NCI-H1417 (cell line): Measurements from ENCODE around the gene ADGRF5.

ENCODE experiments used
- DNase-seq, 3 experiments: peaks; one replicate each; lab custom pipeline; 2025; lab: John Stamatoyannopoulos, UW

ADGRF5 gene

DNA sequence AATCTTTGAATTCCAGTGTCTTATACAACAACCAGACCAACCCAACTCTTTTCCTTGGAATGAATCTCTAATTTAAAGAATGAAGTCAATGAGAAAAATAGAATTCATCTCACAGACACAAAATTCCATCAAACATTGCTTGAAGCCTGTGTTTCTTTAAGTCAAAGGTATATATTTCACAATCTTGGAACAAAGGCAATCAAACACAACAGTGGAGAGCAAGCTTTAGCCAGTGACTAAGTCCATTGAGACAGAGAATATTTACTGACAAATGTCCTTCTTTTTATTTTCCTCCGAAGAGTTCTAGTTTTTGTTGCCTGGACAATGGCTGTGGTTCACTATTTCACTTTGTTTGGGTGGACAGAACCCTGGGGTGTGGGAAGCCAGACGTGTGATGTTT, 92.8 kb downstream of the ADGRF5 start:
- DNase-seq: no peak

DNA sequence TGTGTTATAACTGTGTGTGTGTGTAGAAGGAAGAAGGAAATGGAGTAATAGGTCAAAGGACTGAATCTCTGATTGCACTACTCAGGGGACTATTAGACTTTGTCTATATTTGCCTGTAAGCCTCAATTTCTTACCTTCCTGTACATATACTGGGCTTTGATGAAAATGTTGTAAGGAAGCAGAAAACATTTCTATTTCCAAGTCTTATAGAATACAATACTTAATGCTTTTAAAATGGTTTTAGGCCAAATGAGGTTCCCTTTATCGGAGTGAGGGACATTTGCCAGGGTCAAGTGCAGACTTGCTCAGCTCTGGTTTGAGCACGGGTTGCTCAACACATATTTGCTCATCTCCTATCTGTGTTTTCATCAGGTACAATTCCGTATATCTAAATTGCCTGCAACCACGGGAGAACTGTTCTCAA, 100.3 kb downstream of the ADGRF5 start:
- DNase-seq: no peak

GRCh38 chr6:46819561-46819960, 102.2 kb downstream of the ADGRF5 start:
- no peak for DNase-seq

DNA sequence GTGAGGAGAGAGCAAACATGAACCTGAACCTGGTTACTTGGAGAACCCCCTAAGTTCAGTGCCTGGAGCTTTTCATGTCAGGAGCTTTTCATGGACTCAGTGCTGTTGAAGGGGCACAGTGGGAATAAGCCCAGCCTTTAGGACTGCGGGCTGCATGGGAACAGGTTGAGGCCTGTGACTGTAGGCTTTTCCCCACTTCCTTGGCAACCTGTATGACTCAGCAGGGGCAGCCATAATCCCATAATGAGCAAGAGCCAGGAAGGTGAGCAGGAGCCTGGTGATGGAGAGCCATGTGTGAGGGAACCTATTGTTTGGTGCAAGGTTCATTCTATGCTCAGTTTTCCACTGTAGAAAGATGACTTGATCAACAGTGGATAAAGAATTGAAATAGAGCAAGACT, 105.1 kb downstream of the ADGRF5 start:
- DNase-seq: peak in 1 of 3 experiments; percentile 12

DNA sequence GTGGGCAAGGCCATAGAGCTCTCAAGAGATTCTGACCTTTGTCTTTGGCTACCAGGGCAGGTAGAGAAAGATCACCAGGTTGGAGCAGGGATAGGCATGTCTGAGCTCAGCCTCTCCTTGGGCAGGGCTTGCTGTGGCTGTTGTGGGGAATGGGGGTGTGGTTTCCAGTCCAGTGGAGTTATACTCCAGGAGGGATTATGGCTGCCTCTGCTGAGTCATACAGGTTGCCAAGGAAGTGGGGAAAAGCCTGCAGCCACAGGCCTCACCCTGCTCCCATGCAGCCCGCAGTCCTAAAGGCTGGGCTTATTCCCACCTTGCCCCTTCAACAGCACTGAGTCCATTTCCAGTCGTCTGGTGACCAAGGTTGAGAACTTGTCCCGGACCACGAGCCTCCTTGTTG, 106.6 kb downstream of the ADGRF5 start:
- no peak for DNase-seq

DNA sequence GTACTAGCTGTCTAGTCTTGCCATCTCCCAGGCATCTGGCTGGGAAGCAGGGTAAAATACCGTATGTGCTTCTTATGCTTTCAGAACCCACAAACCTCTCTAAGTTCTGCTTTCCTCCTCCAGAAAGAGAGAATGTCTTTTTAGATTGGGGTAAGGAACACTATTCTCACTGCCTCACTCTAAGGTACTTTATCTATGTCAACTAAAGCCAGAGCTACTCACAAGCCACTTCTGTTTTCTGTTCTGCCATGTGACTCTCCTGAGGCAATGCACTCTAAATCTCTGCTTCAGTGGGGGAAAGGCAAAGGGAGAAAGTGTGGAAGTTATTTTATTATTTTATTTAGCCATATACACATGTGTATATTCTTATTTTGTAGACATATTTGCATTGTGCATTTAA, 112.9 kb downstream of the ADGRF5 start:
- no peak for DNase-seq
